ENCODE data around the gene SMAD6.

Gene SMAD6

GRCh38 chr15:66726386-66726785 lies 24.4 kb downstream of the SMAD6 start:
- no peak for DNase-seq (ENCODE audit: low read depth)
- no peak for TF ChIP-seq CTCF (IDR thresholded peaks at IDR 0.05; ENCODE audit: low read length, missing control alignments)
- no peak overlapping the region for H3K4me3 ChIP-seq (replicated peaks; ENCODE audit: low read depth, low read length)

GRCh38 chr15:66729331-66729951 lies 27.4 kb downstream of the SMAD6 start:
- H3K4me3 ChIP-seq (replicated peaks; ENCODE audit: low read depth, low read length): no peak overlapping the region
- no peak for DNase-seq (ENCODE audit: low read depth)
- no peak for TF ChIP-seq CTCF (IDR thresholded peaks at IDR 0.05; ENCODE audit: low read length, missing control alignments)

GRCh38 chr15:66730168-66731021 lies 28.4 kb downstream of the SMAD6 start:
- TF ChIP-seq CTCF (IDR thresholded peaks at IDR 0.05; ENCODE audit: low read length, missing control alignments): no peak
- no peak overlapping the region for H3K4me3 ChIP-seq (replicated peaks; ENCODE audit: low read depth, low read length)
- peak; percentile 39 for DNase-seq (ENCODE audit: low read depth)

- no peak overlapping the region for H3K4me3 ChIP-seq (replicated peaks; ENCODE audit: low read depth, low read length)
- no peak for TF ChIP-seq CTCF (IDR thresholded peaks at IDR 0.05; ENCODE audit: low read length, missing control alignments)
- DNase-seq (ENCODE audit: low read depth): no peak
Observed at GRCh38 chr15:66733976-66734375, 31.9 kb downstream of the SMAD6 start.

- no peak for TF ChIP-seq CTCF (IDR thresholded peaks at IDR 0.05; ENCODE audit: low read length, missing control alignments)
- H3K4me3 ChIP-seq (replicated peaks; ENCODE audit: low read depth, low read length): no peak overlapping the region
- DNase-seq (ENCODE audit: low read depth): no peak
Observed at GRCh38 chr15:66734961-66735908, 33.2 kb downstream of the SMAD6 start.

GRCh38 chr15:66735909-66736305 lies 33.9 kb downstream of the SMAD6 start:
- no peak overlapping the region for H3K4me3 ChIP-seq (replicated peaks; ENCODE audit: low read depth, low read length)
- DNase-seq (ENCODE audit: low read depth): peak; percentile 53
- TF ChIP-seq CTCF (IDR thresholded peaks at IDR 0.05; ENCODE audit: low read length, missing control alignments): no peak

Data from fibroblast of pulmonary artery (primary cell).